KOPT-K1 (cell line): Measurements from ENCODE around the gene ZCCHC13.
"Not testable (repeated sequence)": the region's sequence is repeated elsewhere in the genome, so short reads cannot be mapped to it uniquely, and the experiment has no call there.

Experiments used
- H3K27ac ChIP-seq: fragments of 200-600 bp; sonication (generic); 2 replicates; pipeline ENCODE4 v1.5.1; 2016; ENCODE audit warnings: antibody characterized with exemption, mild to moderate bottlenecking, low read depth, low read length; ENCODE audit not compliant: poor library complexity, severe bottlenecking
- H3K36me3 ChIP-seq: fragments of 200-600 bp; sonication (generic); 2 replicates; pipeline ENCODE4 v1.5.1; 2017; ENCODE audit warnings: antibody characterized with exemption, mild to moderate bottlenecking, low read length, moderate library complexity; ENCODE audit not compliant: insufficient read depth
- H3K9me3 ChIP-seq: fragments of 200-600 bp; sonication (generic); 2 replicates; pipeline ENCODE4 v1.5.1; 2017; ENCODE audit warnings: antibody characterized with exemption, low read length, mild to moderate bottlenecking; ENCODE audit not compliant: insufficient read depth, poor library complexity, severe bottlenecking

Gene ZCCHC13

GRCh38 chrX:74292808-74293123 is 11.2 kb upstream of the ZCCHC13 start:
- peak overlapping the region; percentile 87 for H3K27ac ChIP-seq

GRCh38 chrX:74293343-74293946 is 10.5 kb upstream of the ZCCHC13 start:
- Histone ChIP-seq H3K36me3 (peaks cover 7% of the 10 kb centered on the region), H3K9me3 (no peaks in the 10 kb centered on the region), H3K27ac (peak overlapping the region; percentile 87)

More at GRCh38 chrX:74292808-74293123, 11.2 kb upstream of the ZCCHC13 start:
- Histone ChIP-seq H3K9me3 (no peaks in the 10 kb centered on the region), H3K36me3 (peaks cover 11% of the 10 kb centered on the region)

DNA sequence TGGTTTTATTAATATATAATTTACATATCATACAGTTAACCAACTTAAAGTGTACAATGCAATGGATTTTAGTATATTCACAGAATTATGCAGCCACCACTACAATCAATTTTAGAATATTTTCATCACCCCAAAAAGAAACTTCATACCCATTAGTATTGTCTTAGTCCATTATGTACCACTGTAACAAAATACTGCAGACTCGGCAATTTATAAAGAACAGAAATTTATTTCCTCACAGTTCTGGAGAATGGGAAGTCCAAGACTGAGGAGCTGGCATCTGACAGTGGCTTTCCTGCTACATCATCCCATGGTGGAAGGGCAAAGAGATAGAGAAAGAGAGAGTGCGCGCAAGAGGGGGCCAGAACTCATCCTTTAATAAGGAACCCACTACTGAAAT is 8.9 kb upstream of the ZCCHC13 start:
- Histone ChIP-seq H3K9me3 (no peaks in the 10 kb centered on the region), H3K36me3 (no peaks in the 10 kb centered on the region), H3K27ac (no peak overlapping the region)

GRCh38 chrX:74297766-74298165 is 6.2 kb upstream of the ZCCHC13 start:
- Histone ChIP-seq H3K9me3 (no peaks in the 10 kb centered on the region), H3K27ac (no peak overlapping the region), H3K36me3 (no peaks in the 10 kb centered on the region)

DNA sequence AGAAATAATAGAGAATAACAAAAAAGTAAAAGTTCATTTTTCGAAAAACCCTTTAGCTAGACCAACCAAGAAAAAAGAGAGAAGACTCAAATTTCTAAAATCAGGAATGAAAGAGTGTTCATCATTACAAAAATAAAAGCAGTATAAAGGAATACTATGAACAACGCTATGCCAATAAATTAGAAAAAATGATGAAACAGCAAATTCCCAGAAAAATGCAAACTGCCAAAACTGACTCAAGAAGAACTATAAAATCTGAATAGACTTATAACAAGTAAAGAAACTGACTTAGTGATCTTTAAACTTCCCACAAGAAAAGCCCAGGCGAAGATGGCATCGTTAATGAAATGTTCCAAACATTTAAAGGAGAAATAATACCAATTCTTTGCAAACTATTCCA is 3.1 kb upstream of the ZCCHC13 start:
- H3K9me3 ChIP-seq, result no peaks in the 10 kb centered on the region
- H3K36me3 ChIP-seq, result no peaks in the 10 kb centered on the region

GRCh38 chrX:74318672-74319071 is 14.7 kb downstream of the ZCCHC13 start:
- Histone ChIP-seq H3K36me3 (no peaks in the 10 kb centered on the region), H3K9me3 (no peaks in the 10 kb centered on the region), H3K27ac (no peak overlapping the region)

More for the DNA sequence above, 3.1 kb upstream of the ZCCHC13 start:
- no peak overlapping the region for H3K27ac ChIP-seq

DNA sequence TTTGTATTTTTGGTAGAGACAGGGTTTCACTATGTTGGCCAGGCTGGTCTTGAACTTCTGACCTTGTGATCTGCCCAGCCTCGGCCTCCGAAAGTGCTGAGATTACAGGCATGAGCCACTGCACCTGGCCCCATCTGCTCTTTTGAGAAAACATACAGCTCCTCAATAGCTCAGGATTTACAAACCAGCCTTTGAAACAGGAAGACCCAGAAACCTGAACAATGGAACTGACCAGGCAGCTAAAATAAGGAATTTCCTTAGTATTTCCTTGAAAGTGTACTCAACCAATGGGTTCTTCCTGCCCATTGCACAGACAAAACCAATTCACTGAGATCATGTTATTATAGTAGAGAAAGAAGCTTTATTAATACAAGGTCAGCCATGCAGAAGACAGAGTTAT is 15.3 kb downstream of the ZCCHC13 start:
- H3K9me3 ChIP-seq, H3K27ac ChIP-seq, H3K36me3 ChIP-seq: not testable (repeated sequence)

DNA sequence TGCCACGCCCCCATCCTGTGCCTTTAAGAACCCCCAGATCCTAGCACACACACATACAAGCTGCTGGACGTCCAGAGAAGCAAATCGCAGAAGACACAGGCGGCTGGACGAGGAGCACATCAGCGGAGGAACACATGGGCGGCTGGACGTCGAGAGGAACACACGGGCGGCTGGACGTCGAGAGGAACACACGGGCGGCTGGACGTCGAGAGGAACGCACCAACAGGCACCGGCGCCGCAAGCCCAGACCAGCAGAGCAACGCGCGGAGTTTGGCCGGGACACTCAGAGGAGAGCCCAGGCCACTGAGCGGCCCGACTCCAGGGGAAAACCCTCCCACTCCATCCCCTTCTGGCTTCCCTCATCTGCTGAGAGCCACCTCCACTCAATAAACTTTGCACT is 17.2 kb downstream of the ZCCHC13 start:
- Histone ChIP-seq H3K36me3 (no peaks in the 10 kb centered on the region), H3K9me3 (no peaks in the 10 kb centered on the region), H3K27ac (no peak overlapping the region)

DNA sequence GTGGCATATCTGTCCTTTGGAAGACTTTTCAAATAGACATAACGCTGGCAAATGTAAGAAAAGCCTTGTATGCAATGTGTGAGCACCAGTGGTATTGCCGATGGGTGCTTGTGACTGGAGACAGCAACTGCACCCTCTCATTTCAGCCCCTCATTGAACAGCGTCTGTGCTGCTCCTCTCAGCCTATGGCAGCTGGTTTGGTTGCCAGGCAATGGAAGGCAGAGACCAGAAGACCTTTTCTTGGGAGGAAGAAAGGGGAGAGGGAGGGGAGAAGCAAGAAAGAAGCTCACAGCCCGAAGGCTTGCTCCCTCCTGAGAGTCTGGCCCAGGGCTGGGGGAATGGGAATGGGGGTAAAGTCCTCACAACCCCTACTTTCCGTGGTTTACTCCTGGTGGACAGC is 20.2 kb downstream of the ZCCHC13 start:
- H3K9me3 ChIP-seq, result no peaks in the 10 kb centered on the region
- no peak overlapping the region for H3K27ac ChIP-seq
- H3K36me3 ChIP-seq, result no peaks in the 10 kb centered on the region

DNA sequence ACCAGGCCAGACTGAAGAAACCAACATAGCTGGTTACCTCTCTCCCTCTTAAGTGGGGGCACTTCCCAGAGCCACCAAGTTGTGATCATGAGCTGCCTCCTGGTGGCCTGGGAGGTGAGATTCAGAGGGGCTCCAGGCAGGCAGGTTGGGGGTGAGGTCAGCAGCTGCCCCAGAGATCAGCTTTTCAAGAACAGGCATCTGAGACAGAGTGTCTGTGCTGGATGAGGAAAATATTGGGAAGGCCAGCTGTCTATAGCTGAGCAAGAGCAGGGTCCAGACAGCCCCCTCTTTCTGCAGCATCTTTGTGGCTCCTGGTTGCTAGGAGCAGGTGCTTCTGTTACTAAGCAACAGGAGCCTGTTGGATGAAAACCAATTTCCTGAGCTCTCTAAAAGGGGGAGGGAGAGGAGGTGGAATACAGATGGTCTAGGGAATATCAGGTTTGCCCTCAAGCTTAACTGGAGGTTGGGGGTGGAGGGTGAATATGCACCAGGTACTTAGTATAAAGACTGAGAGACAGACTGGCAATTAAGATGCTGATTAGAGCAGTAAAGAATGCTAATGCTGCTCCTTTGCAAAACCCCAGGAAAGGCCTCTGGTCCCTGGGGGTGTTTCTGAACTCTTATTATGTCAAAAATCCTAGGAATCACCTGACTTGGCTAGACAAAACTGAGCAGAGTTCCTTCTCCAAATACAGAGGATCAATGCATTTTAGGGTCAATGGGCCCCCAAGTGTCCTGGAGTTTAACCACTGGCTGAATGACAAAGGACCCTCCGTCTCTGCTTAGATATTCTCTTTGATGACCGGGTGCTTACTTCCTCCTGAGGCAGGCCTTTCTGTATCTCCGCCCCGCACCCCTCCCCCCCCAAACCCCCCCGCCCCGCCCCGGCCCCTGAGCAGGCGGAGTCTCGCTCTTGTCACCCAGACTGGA is 21.4 kb downstream of the ZCCHC13 start:
- H3K36me3 ChIP-seq, result no peaks in the 10 kb centered on the region
- H3K9me3 ChIP-seq, result no peaks in the 10 kb centered on the region
- no peak overlapping the region for H3K27ac ChIP-seq

DNA sequence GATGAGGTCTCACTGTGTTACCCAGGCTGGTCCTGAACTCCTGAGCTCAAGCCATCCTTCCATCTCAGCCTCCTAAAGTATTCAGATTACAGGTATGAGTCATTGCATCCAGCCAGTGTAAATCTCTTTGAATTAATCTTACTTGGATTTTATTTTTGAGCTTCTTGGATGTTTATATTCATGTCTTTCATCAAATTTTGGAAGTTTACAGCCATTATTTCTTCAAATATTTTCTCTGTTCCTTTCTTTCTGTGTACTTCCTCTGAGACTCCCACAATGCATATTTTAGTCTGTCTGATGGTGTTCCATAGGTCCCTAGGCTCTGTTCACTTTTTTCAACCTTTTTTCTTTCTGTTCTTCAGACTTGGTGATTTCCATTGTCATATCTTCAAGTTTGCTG is 34.9 kb downstream of the ZCCHC13 start:
- no peak overlapping the region for H3K27ac ChIP-seq

DNA sequence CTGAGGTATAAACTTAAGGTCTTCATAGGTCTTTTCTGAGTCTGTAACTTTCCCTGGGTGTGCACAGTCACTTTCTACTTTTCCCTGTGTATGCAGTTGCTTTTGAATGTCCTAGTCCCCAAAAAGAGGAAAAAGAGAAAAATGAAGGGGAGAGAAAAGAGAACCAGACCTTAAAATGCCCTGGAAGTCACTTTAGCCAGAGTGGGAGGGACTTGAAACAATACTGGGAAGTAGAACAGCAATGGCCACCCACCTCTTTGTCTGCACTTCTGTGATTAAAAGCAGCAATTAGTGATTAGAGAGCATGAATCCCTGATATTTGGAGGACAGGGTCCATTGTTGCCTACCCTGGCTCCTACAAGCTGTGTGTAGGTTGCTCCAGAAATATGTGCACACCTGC is 36.1 kb downstream of the ZCCHC13 start:
- Histone ChIP-seq H3K27ac (no peak overlapping the region), H3K36me3 (no peaks in the 10 kb centered on the region), H3K9me3 (no peaks in the 10 kb centered on the region)

More for the DNA sequence above, 34.9 kb downstream of the ZCCHC13 start:
- no peaks in the 10 kb centered on the region for H3K9me3 ChIP-seq
- H3K36me3 ChIP-seq, result no peaks in the 10 kb centered on the region

- H3K9me3 ChIP-seq, H3K36me3 ChIP-seq, H3K27ac ChIP-seq: not testable (repeated sequence)
Measured at GRCh38 chrX:74342211-74342610, 38.2 kb downstream of the ZCCHC13 start.

- Histone ChIP-seq H3K27ac (no peak overlapping the region), H3K36me3 (no peaks in the 10 kb centered on the region), H3K9me3 (no peaks in the 10 kb centered on the region)
Measured at GRCh38 chrX:74343343-74344279, 39.6 kb downstream of the ZCCHC13 start.

DNA sequence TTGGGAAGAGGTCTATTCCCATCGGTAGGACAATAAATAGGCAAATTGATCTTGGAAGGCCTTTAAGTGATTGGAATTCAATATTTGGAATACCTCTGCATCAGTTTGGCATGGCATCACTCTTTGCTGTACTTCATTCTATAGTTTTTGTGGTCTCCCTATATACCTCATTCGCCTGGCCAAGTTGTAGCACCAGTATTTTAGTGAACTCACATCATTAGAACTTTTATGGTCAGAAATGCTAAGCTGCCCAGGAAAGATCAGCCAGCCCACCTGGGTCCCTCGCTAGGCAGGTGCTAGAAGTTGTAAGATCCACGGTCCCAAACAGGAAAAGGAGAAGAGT is 40.3 kb downstream of the ZCCHC13 start:
- no peaks in the 10 kb centered on the region for H3K36me3 ChIP-seq
- no peaks in the 10 kb centered on the region for H3K9me3 ChIP-seq
- no peak overlapping the region for H3K27ac ChIP-seq
